A673 (cell line): ENCODE results near the gene PNMA8C. TPM values are rescaled to one million over a fixed set of nuclear protein-coding genes. Genes with fewer than 3 reads are reported as not detected.
"Not testable (repeated sequence)": the region's sequence is repeated elsewhere in the genome, so short reads cannot be mapped to it uniquely, and the experiment has no call there.

Experiments
- BruUV-seq: library from RNA; stranded (reverse); fragments of 400-500 nt; replicated peaks from 2 replicates; lab custom pipeline; 2021; lab: Mats Ljungman, UMichigan
- CTCF ChIA-PET: fragments of 300-600 bp; sonication (Branson Sonifier 250); formaldehyde crosslinking; loops from one replicate; lab custom pipeline; 2022; ENCODE audit warnings: antibody characterized with exemption; lab: Charles Lee
- POLR2A ChIA-PET: fragments of 300-600 bp; sonication (Branson Sonifier 250); formaldehyde crosslinking; loops from one replicate; lab custom pipeline; 2022; ENCODE audit warnings: antibody characterized with exemption; ENCODE audit not compliant: low non-redundant PET; lab: Charles Lee
- DNase-seq: peaks from one replicate; pipeline ENCODE4 v3.0.0-alpha.2; 2015; ENCODE audit warnings: low spot score
- H3K27ac ChIP-seq: fragments of 200-600 bp; sonication (generic); 2 replicates; pipeline ENCODE4 v1.5.1; 2016; ENCODE audit warnings: mixed run types, low read depth, mild to moderate bottlenecking, mixed read lengths, antibody characterized with exemption, low read length; ENCODE audit not compliant: poor library complexity, severe bottlenecking
- H3K27me3 ChIP-seq: fragments of 200-600 bp; sonication (generic); replicated peaks from 2 replicates; pipeline ENCODE4 v1.6.1; 2017; ENCODE audit warnings: mixed run types, low read depth, mild to moderate bottlenecking, mixed read lengths, antibody characterized with exemption, low read length; ENCODE audit not compliant: insufficient read depth, poor library complexity
- H3K36me3 ChIP-seq: fragments of 200-600 bp; sonication (generic); 2 replicates; pipeline ENCODE4 v1.6.1; 2016; ENCODE audit warnings: mixed run types, mild to moderate bottlenecking, mixed read lengths, antibody characterized with exemption, low read length; ENCODE audit not compliant: insufficient read depth, poor library complexity, severe bottlenecking
- H3K4me1 ChIP-seq: fragments of 200-600 bp; sonication (generic); 2 replicates; pipeline ENCODE4 v1.6.1; 2017; ENCODE audit warnings: mixed run types, mild to moderate bottlenecking, mixed read lengths, antibody characterized with exemption, low read length; ENCODE audit not compliant: insufficient read depth, poor library complexity, severe bottlenecking
- H3K4me3 ChIP-seq: fragments of 200-600 bp; sonication (generic); 2 replicates; pipeline ENCODE4 v1.5.1; 2016; ENCODE audit warnings: low read depth, mixed run types, mild to moderate bottlenecking, mixed read lengths, low read length; ENCODE audit not compliant: poor library complexity, severe bottlenecking
- H3K9me3 ChIP-seq: fragments of 200-600 bp; sonication (generic); 2 replicates; pipeline ENCODE4 v1.6.1; 2016; ENCODE audit warnings: mixed run types, low read depth, mild to moderate bottlenecking, mixed read lengths, antibody characterized with exemption, low read length; ENCODE audit not compliant: poor library complexity, severe bottlenecking
- CTCF ChIP-seq: fragments of 300-800, 200-600 bp; sonication (generic); conservative IDR thresholded peaks from 2 replicates; pipeline ENCODE4 v1.5.1; 2017; ENCODE audit warnings: low read depth, mild to moderate bottlenecking, antibody characterized with exemption, low read length, moderate library complexity, mixed read lengths
- EZH2 ChIP-seq: fragments of 200-600 bp; sonication (generic); IDR thresholded peaks from 2 replicates; pipeline ENCODE4 v1.6.1; 2017; ENCODE audit warnings: borderline replicate concordance, low read depth, mild to moderate bottlenecking, mixed read lengths, antibody characterized with exemption, low read length; ENCODE audit not compliant: poor library complexity, severe bottlenecking
- intact Hi-C: fragments of 100-400 bp; cut with micrococcal nuclease; formaldehyde crosslinking; loops from one replicate; pipeline ENCODE4 v1.10.0; 2022; ENCODE audit not compliant: unreplicated experiment
- total RNA-seq: library from RNA; stranded (reverse); gene quantifications from 2 replicates; pipeline ENCODE4 v1.2.3, GENCODE V29; 2021

The PNMA8C gene
- total RNA-seq, 1 experiment from 2014 or later: not detected

GRCh38 chr19:46442808-46443450, 14.2 kb upstream of the PNMA8C start:
- peak; percentile 62 for DNase-seq
- no peak overlapping the region for H3K27ac ChIP-seq
- CTCF ChIA-PET: no interaction called here

DNA sequence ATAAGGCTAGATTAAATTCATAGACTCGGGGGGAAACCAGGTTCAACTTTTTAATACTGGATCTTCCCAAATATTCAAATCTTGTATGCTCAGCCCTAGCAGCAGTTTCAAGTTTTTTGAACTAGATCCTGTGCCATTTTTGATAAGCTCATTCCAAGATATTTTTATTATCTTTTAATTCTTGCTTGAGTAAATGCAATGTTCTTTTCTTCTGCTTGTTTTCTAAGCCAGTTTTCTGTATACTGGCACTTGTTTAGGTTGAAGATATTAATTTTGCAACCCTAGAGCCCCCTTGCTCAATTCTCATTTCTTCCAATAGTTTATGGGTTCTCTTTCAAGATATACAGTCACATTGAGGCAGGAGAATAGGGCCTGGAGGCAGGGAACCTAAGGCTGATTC, 13.1 kb upstream of the PNMA8C start:
- CTCF ChIA-PET: no interaction called here
- no peak for DNase-seq
- intact Hi-C loops: no loop called here
- BruUV-seq: no TSS peak
- Histone ChIP-seq H3K4me1 (peaks cover 4% of the 10 kb centered on the region), H3K27me3 (no peaks in the 10 kb centered on the region), H3K9me3 (no peaks in the 10 kb centered on the region), H3K27ac (no peak overlapping the region), H3K36me3 (no peaks in the 10 kb centered on the region), H3K4me3 (no peak overlapping the region)
- TF ChIP-seq EZH2 (no peak), CTCF (no peak)
- POLR2A ChIA-PET: no interaction called here

More at GRCh38 chr19:46442808-46443450, 14.2 kb upstream of the PNMA8C start:
- no peak for TF ChIP-seq CTCF
- no peak for TF ChIP-seq EZH2
- no peaks in the 10 kb centered on the region for H3K27me3 ChIP-seq
- no peaks in the 10 kb centered on the region for H3K36me3 ChIP-seq
- no peak overlapping the region for H3K4me3 ChIP-seq
- no TSS peak for BruUV-seq
- intact Hi-C loops: no loop called here
- peaks cover 4% of the 10 kb centered on the region for H3K4me1 ChIP-seq
- POLR2A ChIA-PET: no interaction called here
- no peaks in the 10 kb centered on the region for H3K9me3 ChIP-seq

- H3K9me3 ChIP-seq, H3K4me1 ChIP-seq, H3K27me3 ChIP-seq, H3K36me3 ChIP-seq, H3K4me3 ChIP-seq, POLR2A ChIA-PET, DNase-seq, intact Hi-C loops, BruUV-seq, CTCF ChIA-PET, H3K27ac ChIP-seq: not testable (repeated sequence)
Measured at GRCh38 chr19:46435689-46436088, 7.0 kb upstream of the PNMA8C start.

DNA sequence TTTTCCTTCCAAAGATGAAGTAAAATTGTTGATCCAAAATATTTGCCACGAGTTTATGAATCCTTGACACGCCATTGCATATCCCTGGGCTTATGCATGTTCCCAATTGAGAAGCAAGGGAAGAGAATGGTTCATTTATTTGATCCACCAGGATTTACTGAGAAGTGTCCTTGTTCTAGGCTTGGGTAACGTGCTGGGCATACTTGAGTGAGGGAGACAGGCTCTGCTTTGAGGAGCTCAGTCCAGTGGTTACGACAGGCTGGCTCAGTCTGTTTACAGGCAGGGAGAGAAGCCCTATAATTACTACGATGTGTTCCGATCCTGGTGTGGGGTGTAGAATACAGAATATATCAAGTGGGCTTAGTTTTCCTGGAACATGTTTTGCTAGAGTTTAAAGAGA, 6.3 kb upstream of the PNMA8C start:
- H3K36me3 ChIP-seq: no peaks in the 10 kb centered on the region
- ChIA-PET CTCF (no interaction called here), POLR2A (no interaction called here)
- no peaks in the 10 kb centered on the region for H3K9me3 ChIP-seq
- H3K4me3 ChIP-seq: no peak overlapping the region
- TF ChIP-seq CTCF (no peak), EZH2 (no peak)
- no peak for DNase-seq
- H3K4me1 ChIP-seq: no peaks in the 10 kb centered on the region
- no peaks in the 10 kb centered on the region for H3K27me3 ChIP-seq
- intact Hi-C loops: no loop called here
- no TSS peak for BruUV-seq
- H3K27ac ChIP-seq: no peak overlapping the region

DNA sequence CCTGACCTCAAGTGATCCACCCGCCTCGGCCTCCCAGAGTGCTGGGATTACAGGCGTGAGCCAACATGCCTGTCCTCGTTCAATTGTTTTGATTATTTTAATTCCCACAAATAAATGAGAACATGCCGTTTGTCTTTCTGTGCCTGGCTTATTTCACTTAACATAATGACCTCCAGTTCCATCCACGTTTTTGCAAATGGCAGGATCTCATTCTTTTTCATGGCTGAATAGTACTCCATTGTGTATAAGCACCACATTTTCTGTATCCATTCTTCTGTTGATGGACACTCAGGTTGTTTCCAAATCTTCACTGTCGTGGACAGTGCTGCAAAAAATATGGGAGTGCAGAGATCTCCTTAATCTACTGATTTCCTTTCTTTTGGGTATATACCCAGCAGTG, 4.7 kb upstream of the PNMA8C start:
- intact Hi-C loops, H3K4me3 ChIP-seq, H3K9me3 ChIP-seq, H3K4me1 ChIP-seq, H3K36me3 ChIP-seq, BruUV-seq, POLR2A ChIA-PET, H3K27ac ChIP-seq, H3K27me3 ChIP-seq, DNase-seq, CTCF ChIA-PET: not testable (repeated sequence)
